GM12878 (cell line): ENCODE data around the gene NAA35.

ENCODE experiments used
- CTCF ChIP-seq, 3 experiments: IDR thresholded peaks in 2 of 3; conservative IDR thresholded peaks in 1 of 3; 2 replicates each; pipeline ENCODE4 v1.5.1; 2011; ENCODE audit warnings: low read depth in 3 of 3, low read length in 3 of 3, mild to moderate bottlenecking in 3 of 3, control low read depth in 2 of 3, moderate library complexity in 2 of 3, inconsistent platforms in 1 of 3, mixed read lengths in 1 of 3; ENCODE audit not compliant: control insufficient read depth in 2 of 3, insufficient read depth in 1 of 3; ENCODE audit errors: extremely low read depth in 1 of 3
- EP300 ChIP-seq, 2 experiments: fragments of 150-350 bp in 1 of 2; IDR thresholded peaks; 2 replicates each; pipeline ENCODE4 v1.6.1; 2011 to 2012; ENCODE audit warnings: low read depth in 2 of 2, low read length in 2 of 2, borderline replicate concordance in 1 of 2, improper control_type of control experiment in 1 of 2, inconsistent platforms in 1 of 2; ENCODE audit not compliant: control insufficient read depth in 1 of 2
- POLR2A ChIP-seq: IDR thresholded peaks from 2 replicates; pipeline ENCODE4 v1.6.1; 2011; ENCODE audit warnings: low read depth, mild to moderate bottlenecking, low read length
- POLR2AphosphoS5 ChIP-seq: IDR thresholded peaks from 2 replicates; pipeline ENCODE4 v1.6.1; 2011; ENCODE audit warnings: mild to moderate bottlenecking, low read length, inconsistent platforms
- TARDBP ChIP-seq: IDR thresholded peaks from 2 replicates; pipeline ENCODE4 v1.6.1; 2016; ENCODE audit warnings: borderline replicate concordance

- TF ChIP-seq EP300 (IDR thresholded peaks at IDR 0.05; ENCODE audit: borderline replicate concordance in 1 of 2, control insufficient read depth in 1 of 2, low read depth in 2 of 2, low read length in 2 of 2) = no peak
- no peak for TF ChIP-seq TARDBP
- no peak for TF ChIP-seq POLR2A
- TF ChIP-seq POLR2AphosphoS5 = no peak
- TF ChIP-seq CTCF (IDR thresholded peaks at IDR 0.05 in 2 of 3, conservative IDR thresholded peaks at IDR 0.05 in 1 of 3; ENCODE audit: control insufficient read depth in 2 of 3, extremely low read depth in 1 of 3, insufficient read depth in 1 of 3, low read depth in 3 of 3, low read length in 3 of 3) = no peak
These were observed 113.7 kb downstream of the NAA35 start for GRCh38 chr9:86054695-86055094.
